Gastroesophageal sphincter (tissue), 3 donors: ENCODE results near the gene KLHL26.
"Not testable (repeated sequence)": the region's sequence is repeated elsewhere in the genome, so short reads cannot be mapped to it uniquely, and the experiment has no call there.

Source experiments
- CTCF ChIP-seq, 4 experiments: fragments of 200-600 bp in 2 of 4; fragments of 450-650 bp in 2 of 4; sonication (generic) in 1 of 4; IDR thresholded peaks; one replicate each; pipeline ENCODE4 v1.5.1; 2017 to 2019; ENCODE audit warnings: antibody characterized with exemption in 4 of 4, mild to moderate bottlenecking in 2 of 4, moderate library complexity in 2 of 4
- POLR2A ChIP-seq, 2 donors: fragments of 450-650 bp; IDR thresholded peaks; one replicate each; pipeline ENCODE4 v1.6.1; 2017; ENCODE audit warnings: antibody characterized with exemption in 2 of 2, mild to moderate bottlenecking in 2 of 2, moderate library complexity in 1 of 2

DNA sequence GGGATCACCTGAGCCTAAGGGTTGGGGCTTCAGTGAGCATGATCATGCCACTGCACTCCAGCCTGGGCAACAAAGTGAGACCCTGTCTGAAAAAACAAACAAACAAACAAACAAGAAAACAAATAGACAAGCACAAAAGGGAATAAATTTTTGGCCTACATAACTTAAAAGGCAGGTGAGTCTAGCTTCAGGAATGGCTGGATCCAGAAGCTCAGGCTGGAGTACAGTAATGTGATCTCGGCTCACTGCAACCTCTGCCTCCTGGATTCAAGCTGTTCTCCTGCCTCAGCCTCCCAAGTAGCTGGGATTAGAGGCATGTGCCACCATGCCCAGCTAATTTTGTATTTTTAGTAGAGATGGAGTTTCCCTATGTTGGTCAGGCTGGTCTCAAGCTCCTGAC lies 43.3 kb downstream of the KLHL26 start:
- not testable (repeated sequence) for TF ChIP-seq CTCF, POLR2A (IDR thresholded peaks at IDR 0.05)
